HG03354 (cell line): ENCODE data around the gene ARHGEF1.
"Not testable (repeated sequence)": the region's sequence is repeated elsewhere in the genome, so short reads cannot be mapped to it uniquely, and the experiment has no call there.

Experiments used
- ATAC-seq: cut with Tn5 transposase; IDR thresholded peaks from one replicate; pipeline ENCODE4 v1.9.1; 2021; ENCODE audit warnings: mild to moderate bottlenecking; ENCODE audit not compliant: unreplicated experiment, poor library complexity, severe bottlenecking

The ARHGEF1 gene

GRCh38 chr19:41927497-41928192 is 44.7 kb downstream of the ARHGEF1 start:
- no peak for ATAC-seq

- ATAC-seq, result no peak
These were observed 45.3 kb downstream of the ARHGEF1 start, which contains the start of gene ERFL for GRCh38 chr19:41928221-41928683. Gene ERFL, minus strand, starts transcription at chr19:41928449. Its CDS starts 15,530 bp downstream, at chr19:41912919.

DNA sequence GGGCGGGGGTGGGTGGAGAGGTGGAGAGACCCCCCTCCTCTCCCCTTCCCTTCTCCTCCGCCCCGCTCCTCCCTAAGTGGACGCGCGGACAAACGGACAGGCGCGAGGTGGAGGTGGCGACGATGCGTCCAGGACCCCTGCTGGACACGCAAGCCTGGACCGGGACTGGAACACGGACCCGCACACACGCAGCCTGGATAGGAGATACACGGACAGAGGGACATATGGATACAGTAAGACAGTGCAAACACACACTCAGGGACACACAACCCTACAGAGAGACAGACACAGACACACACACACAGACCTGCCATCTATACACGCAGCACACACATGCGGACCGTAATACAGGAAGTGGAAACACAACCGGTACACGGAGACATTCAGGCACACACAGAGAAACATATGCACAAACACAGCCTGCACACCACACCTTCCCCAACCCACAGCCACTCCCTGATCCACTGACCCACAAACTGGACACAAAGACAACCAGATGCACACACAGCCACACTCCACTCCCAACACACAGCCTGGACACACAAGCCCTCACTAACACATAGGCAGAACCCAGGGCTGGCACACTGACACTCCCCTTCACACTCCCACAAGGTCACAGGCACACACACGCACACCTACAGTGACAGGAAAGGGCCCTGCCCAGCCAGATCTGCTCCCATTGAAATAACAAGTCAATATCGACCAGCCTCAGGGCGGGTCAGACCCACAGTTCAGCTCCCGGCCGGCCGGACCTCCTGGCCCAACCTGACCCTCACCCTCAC is 46.0 kb downstream of the ARHGEF1 start:
- ATAC-seq, result no peak

DNA sequence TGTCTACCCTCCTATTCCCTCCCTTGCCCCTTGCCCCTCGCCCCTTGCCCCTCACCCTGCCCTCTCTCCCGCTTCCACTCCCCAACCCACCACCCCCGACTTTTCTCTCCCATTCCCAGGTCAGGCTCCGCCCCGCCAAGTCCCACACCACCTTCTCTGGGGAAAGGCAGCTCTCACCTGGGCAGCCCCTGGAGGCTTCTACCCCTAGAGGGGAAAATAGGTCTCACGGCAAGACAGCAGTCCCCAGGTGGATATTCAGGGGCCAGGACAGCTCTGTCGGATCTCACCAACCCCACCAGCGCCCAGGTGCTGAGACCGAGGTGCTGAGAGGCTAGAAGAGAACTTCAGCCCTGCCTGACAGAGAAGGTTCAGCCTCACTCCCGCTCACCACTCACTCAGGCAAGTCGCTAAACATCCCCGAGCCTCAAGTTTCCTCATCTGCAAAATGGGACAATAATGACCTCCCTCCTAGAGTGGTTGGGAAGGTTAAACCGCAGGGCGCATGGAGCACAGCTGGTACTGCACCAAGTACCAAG is 46.6 kb downstream of the ARHGEF1 start:
- ATAC-seq, result no peak

- no peak for ATAC-seq
These were observed 47.3 kb downstream of the ARHGEF1 start for GRCh38 chr19:41930322-41930722.

GRCh38 chr19:41930926-41931592 is 48.1 kb downstream of the ARHGEF1 start:
- no peak for ATAC-seq

- no peak for ATAC-seq
These were observed 49.3 kb downstream of the ARHGEF1 start for GRCh38 chr19:41932259-41932719.

- no peak for ATAC-seq
These were observed 49.8 kb downstream of the ARHGEF1 start for GRCh38 chr19:41932720-41933332.

GRCh38 chr19:41933693-41934426 is 50.9 kb downstream of the ARHGEF1 start:
- ATAC-seq, result no peak

GRCh38 chr19:41934849-41935374 is 51.9 kb downstream of the ARHGEF1 start:
- ATAC-seq, result peak; percentile 48

- ATAC-seq, result no peak
These were observed 52.9 kb downstream of the ARHGEF1 start for GRCh38 chr19:41935760-41936415.

- ATAC-seq, result no peak
These were observed 53.4 kb downstream of the ARHGEF1 start for GRCh38 chr19:41936416-41936850.

GRCh38 chr19:41936961-41937360 is 54.0 kb downstream of the ARHGEF1 start:
- ATAC-seq, result no peak

DNA sequence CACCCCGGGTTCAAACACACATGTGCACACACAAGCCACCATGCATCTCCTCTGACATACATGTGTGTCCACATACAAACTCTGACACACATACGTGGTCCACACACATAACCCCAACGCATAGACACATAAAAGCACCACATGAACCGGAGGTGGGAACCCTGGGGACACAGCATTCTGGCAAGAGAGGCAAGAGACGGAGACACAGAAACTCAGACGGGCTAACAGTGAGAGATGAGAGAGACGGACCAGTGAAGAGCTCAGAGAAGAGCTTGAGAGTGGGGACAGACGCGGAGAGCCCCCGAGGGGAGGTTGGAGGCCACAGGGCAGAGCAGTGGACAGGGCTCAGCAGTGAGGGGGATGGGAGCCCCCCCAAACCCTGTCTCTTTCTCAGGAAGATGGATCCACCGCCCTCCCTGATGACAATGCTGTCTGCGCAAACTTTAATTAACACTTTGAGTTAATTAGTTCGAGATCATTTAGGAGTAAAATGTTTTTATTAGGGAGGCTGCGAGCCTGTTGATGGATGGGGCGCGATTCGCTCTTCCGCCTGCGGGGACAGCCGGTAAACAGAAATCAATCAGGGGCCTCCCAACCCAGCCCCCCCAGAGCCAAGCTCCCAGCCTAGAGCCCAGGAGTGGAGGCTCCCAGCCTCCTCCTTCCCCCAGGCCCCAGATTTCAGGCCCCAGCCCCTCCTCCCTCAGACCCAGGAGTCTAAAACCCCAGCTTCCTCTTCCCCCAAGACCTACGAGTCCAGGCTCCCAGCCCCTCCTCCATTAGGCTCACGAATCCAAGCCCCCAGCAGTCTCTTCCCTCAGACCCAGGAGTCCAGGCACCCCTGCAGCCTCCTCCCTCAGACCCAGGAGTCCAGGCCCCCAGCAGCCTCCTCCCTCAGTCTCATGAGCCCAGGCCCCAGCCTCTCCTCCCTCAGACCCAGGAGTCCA is 54.8 kb downstream of the ARHGEF1 start:
- ATAC-seq, result no peak

DNA sequence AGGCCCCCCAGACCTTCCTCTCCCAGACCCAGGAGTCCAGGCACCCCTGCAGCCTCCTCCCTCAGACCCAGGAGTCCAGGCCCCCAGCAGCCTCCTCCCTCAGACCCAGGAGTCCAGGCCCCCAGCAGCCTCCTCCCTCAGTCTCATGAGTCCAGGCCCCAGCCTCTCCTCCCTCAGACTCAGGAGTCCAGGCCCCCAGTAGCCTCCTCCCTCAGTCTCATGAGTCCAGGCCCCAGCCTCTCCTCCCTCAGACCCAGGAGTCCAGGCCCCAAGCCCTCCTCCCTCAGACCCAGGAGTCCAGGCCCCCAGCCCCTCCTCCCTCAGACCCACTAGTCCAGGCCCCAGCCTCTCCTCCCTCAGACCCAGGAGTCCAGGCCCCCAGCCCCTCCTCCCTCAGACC is 56.2 kb downstream of the ARHGEF1 start:
- not testable (repeated sequence) for ATAC-seq

GRCh38 chr19:41939861-41940730 is 57.1 kb downstream of the ARHGEF1 start:
- ATAC-seq, result no peak
